ENCODE results near the gene CASP6.

GRCh38 chr4:109713500-109713899 is 10.3 kb upstream of the CASP6 start:
- no peak for TF ChIP-seq CTCF (IDR thresholded peaks at IDR 0.05)
- no peak for TF ChIP-seq POLR2A (IDR thresholded peaks at IDR 0.05)
- no peak for TF ChIP-seq POLR2AphosphoS5 (IDR thresholded peaks at IDR 0.05)
- no peak for TF ChIP-seq EP300 (IDR thresholded peaks at IDR 0.05)
